HG02884 (cell line): ENCODE results near the gene SHB.
"Not testable (repeated sequence)": the region's sequence is repeated elsewhere in the genome, so short reads cannot be mapped to it uniquely, and the experiment has no call there.

ENCODE experiments used
- ATAC-seq: cut with Tn5 transposase; IDR thresholded peaks from one replicate; pipeline ENCODE4 v1.9.1; 2021; ENCODE audit warnings: mild to moderate bottlenecking, moderate library complexity; ENCODE audit not compliant: unreplicated experiment

The SHB gene

GRCh38 chr9:38064842-38065368, 4.1 kb downstream of the SHB start:
- ATAC-seq: no peak

GRCh38 chr9:38063363-38063707, 5.7 kb downstream of the SHB start:
- ATAC-seq: no peak

- no peak for ATAC-seq
Measured at GRCh38 chr9:38062498-38063362, 6.3 kb downstream of the SHB start.

- no peak for ATAC-seq
Measured at GRCh38 chr9:38062106-38062497, 6.9 kb downstream of the SHB start.

- peak; percentile 59 for ATAC-seq
Measured at GRCh38 chr9:38061326-38061977, 7.6 kb downstream of the SHB start.

GRCh38 chr9:38060681-38061080, 8.3 kb downstream of the SHB start:
- no peak for ATAC-seq

- ATAC-seq: no peak
Measured at GRCh38 chr9:38059233-38059936, 9.6 kb downstream of the SHB start.

- ATAC-seq: no peak
Measured at GRCh38 chr9:38058452-38059232, 10.4 kb downstream of the SHB start.

GRCh38 chr9:38057416-38058195, 11.4 kb downstream of the SHB start:
- ATAC-seq: no peak

GRCh38 chr9:38054653-38055052, 14.4 kb downstream of the SHB start:
- no peak for ATAC-seq

- ATAC-seq: no peak
Measured at GRCh38 chr9:38053697-38054461, 15.1 kb downstream of the SHB start.

- ATAC-seq: no peak
Measured at GRCh38 chr9:38051780-38052546, 17.1 kb downstream of the SHB start.

GRCh38 chr9:38048316-38048969, 20.6 kb downstream of the SHB start:
- no peak for ATAC-seq

- ATAC-seq: no peak
Measured at GRCh38 chr9:38047301-38048251, 21.5 kb downstream of the SHB start.

GRCh38 chr9:38046661-38047300, 22.2 kb downstream of the SHB start:
- no peak for ATAC-seq

GRCh38 chr9:38045939-38046338, 23.1 kb downstream of the SHB start:
- not testable (repeated sequence) for ATAC-seq
